Measurements from ENCODE around the gene FOXD2.
"Not testable (repeated sequence)": the region's sequence is repeated elsewhere in the genome, so short reads cannot be mapped to it uniquely, and the experiment has no call there.

Gene FOXD2

GRCh38 chr1:47440599-47441081, 2.8 kb downstream of the FOXD2 start:
- no peak for DNase-seq

GRCh38 chr1:47441450-47442106, 3.7 kb downstream of the FOXD2 start:
- DNase-seq, result no peak

GRCh38 chr1:47442202-47442601, 4.4 kb downstream of the FOXD2 start:
- DNase-seq, result no peak

- no peak for DNase-seq
These were observed 5.1 kb downstream of the FOXD2 start for GRCh38 chr1:47442842-47443529.

GRCh38 chr1:47443530-47444296, 5.9 kb downstream of the FOXD2 start:
- DNase-seq, result no peak

- DNase-seq, result no peak
These were observed 6.4 kb downstream of the FOXD2 start for GRCh38 chr1:47444297-47444561.

- no peak for DNase-seq
These were observed 7.0 kb downstream of the FOXD2 start for GRCh38 chr1:47444562-47445465.

- no peak for DNase-seq
These were observed 8.1 kb downstream of the FOXD2 start for GRCh38 chr1:47445823-47446550.

GRCh38 chr1:47448462-47449222, 10.8 kb downstream of the FOXD2 start:
- no peak for DNase-seq

- no peak for DNase-seq
These were observed 12.1 kb downstream of the FOXD2 start for GRCh38 chr1:47449822-47450552.

GRCh38 chr1:47450606-47451005, 12.8 kb downstream of the FOXD2 start:
- DNase-seq, result no peak

- no peak for DNase-seq
These were observed 14.6 kb downstream of the FOXD2 start for GRCh38 chr1:47452426-47452825.

- DNase-seq, result not testable (repeated sequence)
These were observed 16.1 kb downstream of the FOXD2 start for GRCh38 chr1:47453910-47454309.

- no peak for DNase-seq
These were observed 18.4 kb downstream of the FOXD2 start for GRCh38 chr1:47456250-47456649.

- DNase-seq, result not testable (repeated sequence)
These were observed 19.7 kb downstream of the FOXD2 start for GRCh38 chr1:47457547-47457946.

GRCh38 chr1:47459253-47459788, 21.5 kb downstream of the FOXD2 start:
- no peak for DNase-seq

- DNase-seq, result no peak
These were observed 22.2 kb downstream of the FOXD2 start for GRCh38 chr1:47460040-47460439.

GRCh38 chr1:47460456-47460855, 22.6 kb downstream of the FOXD2 start:
- DNase-seq, result no peak

- no peak for DNase-seq
These were observed 27.8 kb downstream of the FOXD2 start for GRCh38 chr1:47465605-47466004.

- no peak for DNase-seq
These were observed 31.0 kb downstream of the FOXD2 start for GRCh38 chr1:47468709-47469389.
